Measurements from ENCODE around the gene PGF.

Gene PGF

DNA sequence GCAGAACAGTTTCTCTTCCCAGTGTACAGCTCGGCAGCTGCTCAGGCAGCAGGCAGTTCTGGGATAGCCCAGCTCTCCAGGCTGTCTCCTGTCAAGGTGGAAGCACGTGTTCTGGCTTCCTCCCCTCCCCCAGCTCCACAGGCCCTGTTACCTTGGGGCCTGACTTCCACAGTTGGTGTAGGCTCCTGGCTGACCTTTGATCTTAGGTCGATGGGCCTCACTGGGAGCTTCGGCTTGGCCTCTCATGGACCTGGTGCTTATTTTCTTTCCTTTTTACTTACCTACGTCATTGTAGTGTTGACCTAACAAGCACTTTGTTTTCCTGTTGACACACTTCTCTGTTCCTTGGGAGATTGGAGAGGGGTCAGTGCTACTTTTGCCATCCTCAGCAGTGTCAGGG lies 56.7 kb downstream of the PGF start:
- DNase-seq (ENCODE audit: low spot score) = no peak

DNA sequence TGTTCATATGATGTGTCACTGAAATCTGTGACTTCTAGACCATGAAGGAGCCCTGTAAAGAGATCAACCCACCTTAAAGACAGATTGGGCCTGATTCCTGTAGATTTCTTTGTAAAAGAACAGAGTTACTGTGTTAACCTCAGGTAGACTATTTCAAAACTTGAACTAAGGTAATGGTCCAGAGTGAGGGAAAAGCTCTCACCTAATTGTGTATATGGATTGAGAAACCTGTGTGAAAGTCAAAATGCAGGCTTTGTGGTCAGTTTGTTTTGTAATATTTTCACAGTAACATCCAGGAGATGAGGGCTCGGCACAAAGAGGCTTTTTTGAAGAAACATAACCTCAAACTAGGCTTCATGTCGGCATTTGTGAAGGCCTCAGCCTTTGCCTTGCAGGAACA lies 57.3 kb downstream of the PGF start:
- no peak for DNase-seq (ENCODE audit: low spot score)

DNA sequence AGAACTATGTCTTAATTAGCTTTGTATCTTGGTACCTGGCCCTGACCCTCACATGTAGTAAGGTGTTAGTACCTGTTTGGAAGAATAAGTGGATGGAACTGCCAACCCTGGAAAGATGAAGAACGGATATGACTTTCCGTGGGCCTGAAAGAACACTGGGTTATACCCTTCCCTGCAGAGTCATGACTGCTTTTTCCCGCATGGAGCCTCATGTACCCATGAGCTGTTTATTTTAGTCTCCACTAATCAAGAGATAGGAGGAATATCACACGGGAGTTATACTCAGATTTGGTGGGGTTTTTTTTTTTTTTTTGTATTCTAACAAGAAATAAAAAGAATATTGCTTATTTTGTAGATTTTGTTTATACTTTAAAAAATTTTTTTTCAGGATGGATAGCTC lies 57.8 kb downstream of the PGF start:
- DNase-seq (ENCODE audit: low spot score) = no peak

DNA sequence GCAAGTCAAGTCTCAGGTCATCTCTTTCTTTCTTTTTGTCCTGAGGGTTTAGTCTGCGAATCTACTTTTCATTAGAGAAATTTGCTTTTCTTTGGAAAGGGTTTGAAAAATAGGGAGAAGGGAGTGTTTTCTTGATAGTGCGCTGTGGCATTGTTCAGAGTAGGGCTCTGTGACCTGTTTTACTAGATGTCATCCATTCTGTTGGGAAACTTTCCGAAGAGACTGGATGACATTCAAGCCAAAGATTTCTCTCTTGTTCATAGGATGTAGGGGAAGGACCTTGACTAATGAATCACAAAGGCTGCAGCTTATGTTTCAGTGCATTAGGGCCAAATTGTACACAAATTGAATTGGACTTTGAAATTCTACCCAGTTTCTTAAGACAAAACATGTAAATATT lies 59.0 kb downstream of the PGF start:
- no peak for DNase-seq (ENCODE audit: low spot score)

DNA sequence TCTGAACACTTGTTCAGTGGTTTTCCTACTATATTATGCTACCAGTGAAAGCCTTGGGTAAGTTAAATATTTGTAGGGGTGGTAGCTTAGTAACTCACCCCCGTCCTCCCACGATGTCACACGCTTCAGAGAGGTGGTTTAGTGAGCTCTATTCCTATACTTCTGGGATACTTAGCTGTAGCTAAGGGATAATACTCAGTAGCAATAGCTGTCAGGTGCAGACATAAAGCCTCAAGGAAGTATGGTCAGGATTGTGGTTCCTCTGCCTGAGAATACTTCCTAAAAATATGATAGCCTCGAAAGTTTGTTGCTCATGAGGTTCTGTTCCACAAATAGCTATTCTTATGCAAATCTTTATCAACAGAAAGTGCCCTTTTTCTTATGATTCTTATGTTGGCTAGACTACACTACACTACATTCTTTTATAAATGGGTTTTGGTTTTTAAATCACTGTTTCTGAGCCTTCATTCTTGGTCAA lies 61.7 kb downstream of the PGF start:
- no peak for DNase-seq (ENCODE audit: low spot score)

DNA sequence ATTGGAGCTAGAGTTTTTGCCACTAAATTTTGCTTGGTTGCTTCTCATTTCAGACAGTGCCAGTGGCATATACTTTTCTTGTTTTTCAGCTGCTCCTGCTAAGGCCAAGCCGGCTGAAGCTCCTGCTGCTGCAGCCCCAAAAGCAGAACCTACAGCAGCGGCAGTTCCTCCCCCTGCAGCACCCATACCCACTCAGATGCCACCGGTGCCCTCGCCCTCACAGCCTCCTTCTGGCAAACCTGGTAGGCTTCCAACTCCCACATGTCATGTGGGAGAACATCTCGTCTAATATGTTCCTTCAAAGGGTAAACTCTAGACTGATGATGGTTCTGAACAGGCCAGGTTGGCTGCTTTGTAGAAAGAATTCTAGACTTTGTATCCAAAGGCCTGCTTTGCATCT lies 62.7 kb downstream of the PGF start:
- DNase-seq (ENCODE audit: low spot score) = no peak

DNA sequence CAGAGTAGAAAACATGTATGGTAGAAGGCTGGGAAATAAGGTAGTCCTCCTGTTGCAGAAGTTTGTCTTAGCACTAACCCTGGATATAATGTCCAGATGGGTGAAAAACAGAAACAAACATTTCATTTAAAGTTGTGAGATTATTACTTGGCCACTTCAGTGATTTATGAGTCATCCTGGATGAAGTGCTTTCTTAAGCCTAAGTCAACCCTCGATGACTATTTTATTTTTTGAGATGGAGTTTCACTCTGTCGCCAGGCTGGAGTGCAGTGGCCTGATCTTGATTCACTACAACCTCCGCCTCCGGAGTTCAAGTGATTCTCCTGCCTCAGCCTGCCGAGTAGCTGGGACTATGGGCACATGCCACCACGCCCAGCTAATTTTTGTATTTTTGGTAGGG lies 63.5 kb downstream of the PGF start:
- no peak for DNase-seq (ENCODE audit: low spot score)
